Breast epithelium (tissue), 4 donors: ENCODE measurements around the gene GP9. TPM values are rescaled to one million over a fixed set of nuclear protein-coding genes. Genes with fewer than 3 reads are reported as not detected.

ENCODE experiments used
- DNase-seq, 2 donors: peaks; one replicate each; pipeline ENCODE4 v3.0.0-alpha.2; 2019; ENCODE audit warnings: low spot score in 2 of 2
- H3K27ac ChIP-seq, 2 donors: fragments of 200-600 bp; sonication (generic) in 1 of 2; one replicate each; pipeline ENCODE4 v1.5.1; 2016 to 2019; ENCODE audit warnings: mild to moderate bottlenecking in 1 of 2
- H3K27me3 ChIP-seq, 2 donors: fragments of 200-600 bp; sonication (generic) in 1 of 2; one replicate each; pipeline versions ENCODE4 v1.5.1 to v1.6.0; 2017 to 2019; ENCODE audit warnings: control low read depth in 1 of 2, mild to moderate bottlenecking in 1 of 2
- H3K36me3 ChIP-seq: fragments of 200-600 bp; one replicate; pipeline ENCODE4 v1.5.1; 2019
- H3K4me1 ChIP-seq, 2 donors: fragments of 200-600 bp; sonication (generic); one replicate each; pipeline ENCODE4 v1.5.1; 2016 to 2019; ENCODE audit warnings: control low read depth in 1 of 2
- H3K4me3 ChIP-seq, 3 donors: fragments of 200-600 bp; sonication (generic); 1 replicate in 2 of 3; 2 replicates in 1 of 3; pipeline ENCODE4 v1.5.1; 2016 to 2019; ENCODE audit warnings: mild to moderate bottlenecking in 3 of 3, moderate library complexity in 2 of 3
- H3K9me3 ChIP-seq, 2 donors: fragments of 200-600 bp; sonication (generic) in 1 of 2; one replicate each; pipeline ENCODE4 v1.5.1; 2016 to 2019; ENCODE audit warnings: control low read depth in 1 of 2
- CTCF ChIP-seq, 3 donors: fragments of 450-650 bp; IDR thresholded peaks; one replicate each; pipeline ENCODE4 v1.5.1; 2016 to 2017; ENCODE audit warnings: antibody characterized with exemption in 3 of 3, mild to moderate bottlenecking in 3 of 3, moderate library complexity in 3 of 3
- POLR2A ChIP-seq: fragments of 450-650 bp; IDR thresholded peaks from one replicate; pipeline ENCODE4 v1.6.1; 2016; ENCODE audit warnings: antibody characterized with exemption, mild to moderate bottlenecking, moderate library complexity
- POLR2AphosphoS5 ChIP-seq, 3 donors: sonication (generic); formaldehyde crosslinking; IDR thresholded peaks; one replicate each; pipeline ENCODE4 v1.6.1; 2017; ENCODE audit warnings: antibody characterized with exemption in 3 of 3
- intact Hi-C: fragments of 100-400 bp; cut with DNase I; formaldehyde crosslinking; loops from one replicate; pipeline ENCODE4 v1.15.1; 2023; ENCODE audit warnings: low total_unique reads
- total RNA-seq, 3 donors: library from RNA; depleted of rRNA; stranded (reverse); fragments of >200 nt; gene quantifications; one replicate each; pipeline ENCODE4 v1.1.0, GENCODE V29; 2016

Gene GP9
- total RNA-seq, 3 donors from 2014 or later: 0.48 TPM; not detected in 2

GRCh38 chr3:129023008-129023358, 37.6 kb upstream of the GP9 start:
- H3K27me3 ChIP-seq: no peaks in the 10 kb centered on the region
- peak overlapping the region in 1 of 2 donors; percentile 79 for H3K27ac ChIP-seq
- no peak overlapping the region for H3K4me3 ChIP-seq
- no peaks in the 10 kb centered on the region for H3K4me1 ChIP-seq
- no peak for TF ChIP-seq POLR2A
- no peak for TF ChIP-seq CTCF (IDR thresholded peaks at IDR 0.05)
- TF ChIP-seq POLR2AphosphoS5 (IDR thresholded peaks at IDR 0.05): no peak
- H3K9me3 ChIP-seq: no peaks in the 10 kb centered on the region
- intact Hi-C loops: no loop called here
- no peak for DNase-seq
- no peaks in the 10 kb centered on the region for H3K36me3 ChIP-seq

- no peak for TF ChIP-seq POLR2AphosphoS5 (IDR thresholded peaks at IDR 0.05)
- no peak for TF ChIP-seq POLR2A
- no peak for TF ChIP-seq CTCF (IDR thresholded peaks at IDR 0.05)
- no peaks in the 10 kb centered on the region for H3K9me3 ChIP-seq
- H3K27ac ChIP-seq: no peak overlapping the region
- no peak for DNase-seq
- no peak overlapping the region for H3K4me3 ChIP-seq
- H3K27me3 ChIP-seq: no peaks in the 10 kb centered on the region
- no peaks in the 10 kb centered on the region for H3K36me3 ChIP-seq
- intact Hi-C loops: no loop called here
- H3K4me1 ChIP-seq: no peaks in the 10 kb centered on the region
Observed at GRCh38 chr3:129023909-129024308, 36.7 kb upstream of the GP9 start.

- H3K27ac ChIP-seq: peak overlapping the region in 1 of 2 donors; percentile 50
Observed at GRCh38 chr3:129025108-129025507, 35.5 kb upstream of the GP9 start.

GRCh38 chr3:129025691-129026435, 34.7 kb upstream of the GP9 start:
- no peaks in the 10 kb centered on the region for H3K4me1 ChIP-seq
- intact Hi-C loops: no loop called here
- no peaks in the 10 kb centered on the region for H3K36me3 ChIP-seq
- DNase-seq: no peak
- H3K9me3 ChIP-seq: no peaks in the 10 kb centered on the region
- no peak for TF ChIP-seq CTCF (IDR thresholded peaks at IDR 0.05)
- no peak for TF ChIP-seq POLR2AphosphoS5 (IDR thresholded peaks at IDR 0.05)
- H3K27me3 ChIP-seq: no peaks in the 10 kb centered on the region
- H3K4me3 ChIP-seq: no peak overlapping the region
- H3K27ac ChIP-seq: peak overlapping the region in 1 of 2 donors; percentile 50

More at GRCh38 chr3:129025108-129025507, 35.5 kb upstream of the GP9 start:
- DNase-seq: no peak
- H3K27me3 ChIP-seq: no peaks in the 10 kb centered on the region
- intact Hi-C loops: no loop called here
- H3K4me3 ChIP-seq: no peak overlapping the region
- H3K9me3 ChIP-seq: no peaks in the 10 kb centered on the region
- H3K36me3 ChIP-seq: no peaks in the 10 kb centered on the region
- H3K4me1 ChIP-seq: no peaks in the 10 kb centered on the region
- TF ChIP-seq POLR2A (no peak), CTCF (IDR thresholded peaks at IDR 0.05) (no peak), POLR2AphosphoS5 (IDR thresholded peaks at IDR 0.05) (no peak)

- no peaks in the 10 kb centered on the region for H3K4me1 ChIP-seq
- H3K4me3 ChIP-seq: peak overlapping the region; percentile 39 to 65 (median 58)
- intact Hi-C loops: no loop called here
- TF ChIP-seq CTCF (IDR thresholded peaks at IDR 0.05) (peak in 1 of 3 donors; percentile 64), POLR2AphosphoS5 (IDR thresholded peaks at IDR 0.05) (no peak)
- H3K27me3 ChIP-seq: no peaks in the 10 kb centered on the region
- H3K36me3 ChIP-seq: no peaks in the 10 kb centered on the region
- no peaks in the 10 kb centered on the region for H3K9me3 ChIP-seq
- peak overlapping the region; percentile 46 to 50 for H3K27ac ChIP-seq
- peak; percentile 83 to 86 for DNase-seq
Observed at GRCh38 chr3:129026728-129027543, 33.6 kb upstream of the GP9 start.
